ENCODE results near the gene UBE2B.

GRCh38 chr5:134439210-134439654 is 67.9 kb downstream of the UBE2B start:
- TF ChIP-seq CTCF (IDR thresholded peaks at IDR 0.05; ENCODE audit: low read length) (no peak), EZH2 (IDR thresholded peaks at IDR 0.05; ENCODE audit: borderline replicate concordance, low read length) (no peak)
